HUES48 (cell line): ENCODE data around the gene ABHD14A.
A peak's percentile ranks its signal among the peaks of the same experiment; 100 is the strongest.

Experiments
- H3K27ac ChIP-seq: one replicate; pipeline ENCODE4 v1.7.0; 2013; ENCODE audit warnings: low read depth, low read length, inconsistent platforms
- H3K27me3 ChIP-seq: 2 replicates; pipeline ENCODE4 v1.6.1; 2013; ENCODE audit warnings: mild to moderate bottlenecking, low read length; ENCODE audit not compliant: control insufficient read depth, insufficient read depth
- H3K36me3 ChIP-seq: 2 replicates; pipeline ENCODE4 v1.6.1; 2013; ENCODE audit warnings: low read length; ENCODE audit not compliant: control insufficient read depth, insufficient read depth
- H3K4me1 ChIP-seq: 2 replicates; pipeline ENCODE4 v1.6.1; 2013; ENCODE audit warnings: mild to moderate bottlenecking, low read length; ENCODE audit not compliant: control insufficient read depth, insufficient read depth
- H3K4me3 ChIP-seq: 2 replicates; pipeline ENCODE4 v1.5.1; 2013; ENCODE audit warnings: mild to moderate bottlenecking, low read depth, low read length
- H3K9ac ChIP-seq: 2 replicates; pipeline ENCODE4 v1.6.1; 2013; ENCODE audit warnings: mild to moderate bottlenecking, low read depth, low read length, moderate library complexity
- H3K9me3 ChIP-seq: 2 replicates; pipeline ENCODE4 v1.6.1; 2013; ENCODE audit warnings: low read length; ENCODE audit not compliant: control insufficient read depth, insufficient read depth

ABHD14A gene

DNA sequence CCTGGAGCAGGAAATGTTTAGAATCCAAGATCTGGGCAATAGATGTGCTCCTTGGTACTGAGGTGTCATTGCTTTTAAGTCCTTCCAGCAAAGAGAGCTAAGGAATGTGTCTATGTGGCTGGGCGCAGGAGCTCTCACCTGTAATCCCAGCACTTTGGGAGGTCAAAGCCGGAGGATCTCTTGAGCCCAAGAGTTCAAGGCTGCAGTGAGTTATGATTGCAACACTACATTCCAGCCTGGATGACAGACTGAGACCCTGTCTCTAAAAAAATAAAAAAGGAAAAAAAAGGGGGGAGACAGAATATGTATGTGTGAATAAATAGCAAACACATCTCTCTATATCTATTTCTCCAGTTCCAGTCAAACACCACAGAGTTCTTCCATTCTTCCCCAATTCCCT is 24.0 kb upstream of the ABHD14A start:
- peaks cover 44% of the 10 kb centered on the region for H3K27me3 ChIP-seq
- H3K4me3 ChIP-seq: no peak overlapping the region
- no peak overlapping the region for H3K27ac ChIP-seq
- no peaks in the 10 kb centered on the region for H3K36me3 ChIP-seq
- no peaks in the 10 kb centered on the region for H3K9me3 ChIP-seq
- no peak overlapping the region for H3K9ac ChIP-seq
- H3K4me1 ChIP-seq: peaks cover 4% of the 10 kb centered on the region; the same call in 1 of the 2 replicates

- no peak overlapping the region for H3K9ac ChIP-seq
- no peak overlapping the region for H3K4me3 ChIP-seq
These were observed 21.4 kb upstream of the ABHD14A start for GRCh38 chr3:51953445-51953844.

DNA sequence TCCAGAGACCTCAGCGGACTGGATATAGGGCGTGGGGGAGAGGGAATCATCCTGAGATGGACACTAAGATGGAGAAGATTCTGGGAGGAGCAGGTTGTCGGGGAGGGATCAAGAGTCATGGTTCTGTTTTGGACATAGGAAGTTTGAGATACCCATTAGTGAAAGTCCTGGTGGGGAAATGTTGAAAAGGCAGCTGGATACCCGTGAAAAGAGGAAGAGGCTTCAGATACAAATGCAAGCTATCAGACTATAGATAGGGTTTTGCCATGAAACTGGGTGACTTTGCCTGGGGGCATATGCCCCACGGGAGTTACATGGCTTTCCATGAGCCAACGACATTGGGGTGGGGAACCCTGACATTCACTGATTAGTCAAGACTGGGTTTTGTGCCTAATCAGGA is 20.8 kb upstream of the ABHD14A start:
- Histone ChIP-seq H3K36me3 (no peaks in the 10 kb centered on the region), H3K4me3 (no peak overlapping the region), H3K9ac (no peak overlapping the region), H3K9me3 (no peaks in the 10 kb centered on the region), H3K4me1 (peaks cover 7% of the 10 kb centered on the region; the same call in 1 of the 2 replicates), H3K27me3 (peaks cover 55% of the 10 kb centered on the region), H3K27ac (no peak overlapping the region)

More at GRCh38 chr3:51953445-51953844, 21.4 kb upstream of the ABHD14A start:
- Histone ChIP-seq H3K36me3 (no peaks in the 10 kb centered on the region), H3K4me1 (peaks cover 7% of the 10 kb centered on the region; the same call in 1 of the 2 replicates), H3K27ac (no peak overlapping the region), H3K9me3 (no peaks in the 10 kb centered on the region), H3K27me3 (peaks cover 55% of the 10 kb centered on the region)

GRCh38 chr3:51954713-51955112 is 20.2 kb upstream of the ABHD14A start:
- Histone ChIP-seq H3K4me1 (peaks cover 7% of the 10 kb centered on the region; the same call in 1 of the 2 replicates), H3K27ac (no peak overlapping the region), H3K36me3 (no peaks in the 10 kb centered on the region), H3K9ac (no peak overlapping the region), H3K9me3 (no peaks in the 10 kb centered on the region), H3K4me3 (no peak overlapping the region), H3K27me3 (peaks cover 55% of the 10 kb centered on the region)

- Histone ChIP-seq H3K9me3 (no peaks in the 10 kb centered on the region), H3K4me1 (peaks cover 7% of the 10 kb centered on the region; the same call in 1 of the 2 replicates), H3K9ac (peak within 1 kb of the TSS; percentile 20; the same call in 1 of the 2 replicates), H3K27me3 (peaks cover 55% of the 10 kb centered on the region), H3K36me3 (no peaks in the 10 kb centered on the region), H3K4me3 (peak within 1 kb of the TSS; percentile 56), H3K27ac (no peak within 1 kb of the TSS)
These were observed 19.5 kb upstream of the ABHD14A start, which contains the start of gene GPR62 for GRCh38 chr3:51955175-51955892. TSS of gene GPR62 (plus strand) at chr3:51955381. CDS start at chr3:51955653, 272 bp downstream.

GRCh38 chr3:51955893-51956770 is 18.7 kb upstream of the ABHD14A start:
- H3K27me3 ChIP-seq: peaks cover 53% of the 10 kb centered on the region
- H3K9ac ChIP-seq: peak overlapping the region; percentile 20; the same call in 1 of the 2 replicates
- no peaks in the 10 kb centered on the region for H3K9me3 ChIP-seq
- H3K4me3 ChIP-seq: peak overlapping the region; percentile 56
- no peak overlapping the region for H3K27ac ChIP-seq
- H3K36me3 ChIP-seq: no peaks in the 10 kb centered on the region
- peaks cover 7% of the 10 kb centered on the region; the same call in 1 of the 2 replicates for H3K4me1 ChIP-seq

DNA sequence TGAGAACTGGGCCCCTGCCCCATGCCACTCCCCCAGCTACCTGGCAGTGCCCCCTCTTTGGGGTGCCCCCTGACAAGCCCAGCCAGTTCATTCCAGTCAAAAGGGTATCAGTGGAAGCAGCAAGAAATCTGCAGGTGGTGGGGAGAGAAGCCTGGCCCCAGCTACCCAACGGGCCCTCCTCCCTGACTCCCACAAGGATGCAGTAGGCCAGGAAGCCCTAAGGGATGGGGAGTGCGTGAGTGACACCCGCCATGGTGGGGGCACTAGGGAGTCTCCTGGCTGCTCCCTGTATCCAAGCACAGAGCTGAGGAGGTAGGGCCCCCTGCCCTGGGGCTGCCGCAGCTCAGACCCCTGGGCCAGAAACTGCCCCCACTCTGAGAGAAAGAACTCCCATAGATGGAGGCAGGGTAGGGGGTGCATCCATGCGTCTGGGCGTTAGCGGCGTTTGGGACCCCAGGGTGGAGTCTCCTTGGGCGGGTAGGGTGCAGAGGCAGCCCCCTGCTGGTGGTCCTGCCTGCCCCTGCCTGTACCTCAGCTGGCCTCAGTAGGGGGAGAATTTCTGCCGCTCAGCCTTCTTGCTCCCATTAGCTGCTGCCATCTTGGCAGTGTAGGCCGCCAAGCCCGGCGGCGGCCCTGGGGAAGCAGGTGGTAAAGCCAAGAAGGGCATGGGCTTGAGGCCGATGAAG is 17.2 kb upstream of the ABHD14A start:
- Histone ChIP-seq H3K4me3 (no peak overlapping the region), H3K9me3 (no peaks in the 10 kb centered on the region), H3K27me3 (peaks cover 47% of the 10 kb centered on the region), H3K27ac (no peak overlapping the region), H3K36me3 (no peaks in the 10 kb centered on the region), H3K4me1 (peaks cover 7% of the 10 kb centered on the region; the same call in 1 of the 2 replicates), H3K9ac (no peak overlapping the region)

GRCh38 chr3:51958603-51959521 is 16.0 kb upstream of the ABHD14A start:
- H3K27me3 ChIP-seq: peaks cover 37% of the 10 kb centered on the region
- no peak overlapping the region for H3K9ac ChIP-seq
- H3K36me3 ChIP-seq: no peaks in the 10 kb centered on the region
- H3K4me1 ChIP-seq: peaks cover 9% of the 10 kb centered on the region; the same call in 1 of the 2 replicates
- no peak overlapping the region for H3K4me3 ChIP-seq
- no peaks in the 10 kb centered on the region for H3K9me3 ChIP-seq
- no peak overlapping the region for H3K27ac ChIP-seq

GRCh38 chr3:51959651-51960050 is 15.2 kb upstream of the ABHD14A start:
- Histone ChIP-seq H3K4me1 (peaks cover 16% of the 10 kb centered on the region), H3K36me3 (no peaks in the 10 kb centered on the region), H3K27ac (no peak overlapping the region), H3K9me3 (no peaks in the 10 kb centered on the region), H3K4me3 (no peak overlapping the region), H3K27me3 (peaks cover 29% of the 10 kb centered on the region), H3K9ac (no peak overlapping the region)

GRCh38 chr3:51960386-51960785 is 14.5 kb upstream of the ABHD14A start:
- no peak overlapping the region for H3K4me3 ChIP-seq
- peaks cover 15% of the 10 kb centered on the region for H3K4me1 ChIP-seq
- H3K36me3 ChIP-seq: no peaks in the 10 kb centered on the region
- no peaks in the 10 kb centered on the region for H3K9me3 ChIP-seq
- no peak overlapping the region for H3K9ac ChIP-seq
- no peak overlapping the region for H3K27ac ChIP-seq
- peaks cover 27% of the 10 kb centered on the region for H3K27me3 ChIP-seq
